WTC11 (cell line): ENCODE measurements around the gene ETS2.

Source experiments
- CBFB ChIP-seq: sonication (generic); formaldehyde crosslinking; IDR thresholded peaks from 2 replicates; pipeline ENCODE4 v1.8.1; 2022; ENCODE audit warnings: mild to moderate bottlenecking, low read depth, missing genetic modification reagents
- CREB1 ChIP-seq: sonication (generic); formaldehyde crosslinking; IDR thresholded peaks from 2 replicates; pipeline ENCODE4 v1.8.0; 2023; ENCODE audit warnings: mild to moderate bottlenecking, missing genetic modification reagents
- CTCF ChIP-seq: fragments of 200-600 bp; IDR thresholded peaks from 2 replicates; pipeline ENCODE4 v1.8.0; 2022; ENCODE audit warnings: antibody characterized with exemption
- NFYB ChIP-seq: sonication (generic); formaldehyde crosslinking; conservative IDR thresholded peaks from 2 replicates; pipeline ENCODE4 v1.8.0; 2022; ENCODE audit warnings: low read depth, missing genetic modification reagents
- NR3C1 ChIP-seq: sonication (generic); formaldehyde crosslinking; conservative IDR thresholded peaks from 2 replicates; pipeline ENCODE4 v1.8.1; 2023; ENCODE audit warnings: low read depth, mild to moderate bottlenecking, missing genetic modification reagents
- SP1 ChIP-seq: sonication (generic); formaldehyde crosslinking; conservative IDR thresholded peaks from 2 replicates; pipeline ENCODE4 v1.8.1; 2022; ENCODE audit warnings: missing genetic modification reagents
- TEAD1 ChIP-seq: sonication (generic); formaldehyde crosslinking; IDR thresholded peaks from 2 replicates; pipeline ENCODE4 v1.8.0; 2022; ENCODE audit warnings: mild to moderate bottlenecking, missing genetic modification reagents
- ZNF416 ChIP-seq: fragments of 250-450 bp; sonication (Bioruptor Pico); IDR thresholded peaks from 2 replicates; pipeline ENCODE4 v1.9.0; 2021; ENCODE audit warnings: mild to moderate bottlenecking, inconsistent platforms
- ZNF532 ChIP-seq: fragments of 250-450 bp; sonication (Bioruptor Pico); IDR thresholded peaks from 2 replicates; pipeline ENCODE4 v1.9.0; 2021; ENCODE audit warnings: mild to moderate bottlenecking, borderline replicate concordance
- ZSCAN18 ChIP-seq: fragments of 250-450 bp; sonication (Bioruptor Pico); IDR thresholded peaks from 2 replicates; pipeline ENCODE4 v2.1.2; 2022; ENCODE audit warnings: mild to moderate bottlenecking, moderate library complexity

GRCh38 chr21:38852278-38852677 lies 46.5 kb downstream of the ETS2 start:
- TF ChIP-seq NR3C1 (CRISPR knock-in tag): no peak
- TF ChIP-seq CTCF: no peak
- TF ChIP-seq TEAD1: no peak
- no peak for TF ChIP-seq SP1
- TF ChIP-seq ZSCAN18 (CRISPR knock-in tag): no peak
- no peak for TF ChIP-seq ZNF532 (CRISPR knock-in tag)
- TF ChIP-seq NFYB (CRISPR knock-in tag): no peak
- no peak for TF ChIP-seq CBFB (CRISPR knock-in tag)
- TF ChIP-seq ZNF416 (CRISPR knock-in tag): no peak
- no peak for TF ChIP-seq CREB1 (CRISPR knock-in tag)
